22Rv1 (cell line): ENCODE data around the gene CNTN5.

Experiments used
- ZFX ChIP-seq: fragments of 450-650 bp; IDR thresholded peaks from 2 replicates; pipeline ENCODE4 v1.6.1; 2017; ENCODE audit warnings: antibody characterized with exemption, borderline replicate concordance
- TF ChIP-seq, protein P1 (sequence below): fragments of 450-650 bp; IDR thresholded peaks from 2 replicates; pipeline ENCODE4 v1.5.1; 2017; ENCODE audit warnings: mild to moderate bottlenecking

DNA sequence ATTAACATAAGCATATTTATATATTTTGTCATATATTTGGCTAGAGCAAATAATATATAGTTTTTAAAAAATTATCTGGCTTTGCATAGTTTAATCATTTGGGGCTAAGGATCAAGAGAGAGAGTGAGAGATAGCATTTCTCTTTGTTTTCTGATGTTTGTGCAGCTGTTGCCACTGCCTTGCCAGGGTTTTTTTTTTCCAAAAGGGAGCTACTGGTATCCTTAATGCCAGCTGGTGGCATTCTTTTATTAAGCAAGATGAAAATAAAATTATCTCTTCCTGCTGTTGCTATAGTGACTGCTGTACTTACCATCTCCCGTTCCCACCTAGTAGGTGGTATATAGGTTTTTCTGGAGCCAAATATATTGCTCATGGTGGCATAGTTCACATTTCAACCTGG is 873.1 kb downstream of the CNTN5 start:
- TF ChIP-seq, protein P1, sequence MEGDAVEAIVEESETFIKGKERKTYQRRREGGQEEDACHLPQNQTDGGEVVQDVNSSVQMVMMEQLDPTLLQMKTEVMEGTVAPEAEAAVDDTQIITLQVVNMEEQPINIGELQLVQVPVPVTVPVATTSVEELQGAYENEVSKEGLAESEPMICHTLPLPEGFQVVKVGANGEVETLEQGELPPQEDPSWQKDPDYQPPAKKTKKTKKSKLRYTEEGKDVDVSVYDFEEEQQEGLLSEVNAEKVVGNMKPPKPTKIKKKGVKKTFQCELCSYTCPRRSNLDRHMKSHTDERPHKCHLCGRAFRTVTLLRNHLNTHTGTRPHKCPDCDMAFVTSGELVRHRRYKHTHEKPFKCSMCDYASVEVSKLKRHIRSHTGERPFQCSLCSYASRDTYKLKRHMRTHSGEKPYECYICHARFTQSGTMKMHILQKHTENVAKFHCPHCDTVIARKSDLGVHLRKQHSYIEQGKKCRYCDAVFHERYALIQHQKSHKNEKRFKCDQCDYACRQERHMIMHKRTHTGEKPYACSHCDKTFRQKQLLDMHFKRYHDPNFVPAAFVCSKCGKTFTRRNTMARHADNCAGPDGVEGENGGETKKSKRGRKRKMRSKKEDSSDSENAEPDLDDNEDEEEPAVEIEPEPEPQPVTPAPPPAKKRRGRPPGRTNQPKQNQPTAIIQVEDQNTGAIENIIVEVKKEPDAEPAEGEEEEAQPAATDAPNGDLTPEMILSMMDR, result no peak
- TF ChIP-seq ZFX, result no peak
